Gastroesophageal sphincter (tissue), 4 donors: ENCODE measurements around the gene PDE2A. TPM values are rescaled to one million over a fixed set of nuclear protein-coding genes. Genes with fewer than 3 reads are reported as not detected.
A peak's percentile ranks its signal among the peaks of the same experiment; 100 is the strongest.

Experiments used
- ATAC-seq: fragments of 150-250 bp; one replicate; pipeline ENCODE4 v1.9.1; 2016; ENCODE audit warnings: mild to moderate bottlenecking, moderate library complexity
- H3K27ac ChIP-seq, 4 donors: fragments of 200-600 bp; sonication (generic) in 3 of 4; 1 replicate in 3 of 4; 2 replicates in 1 of 4; pipeline ENCODE4 v1.5.1; 2016 to 2019
- H3K27me3 ChIP-seq: fragments of 200-600 bp; sonication (generic); one replicate; pipeline ENCODE4 v1.5.1; 2019
- H3K36me3 ChIP-seq, 2 donors: fragments of 200-600 bp; sonication (generic); one replicate each; pipeline ENCODE4 v1.5.1; 2019; ENCODE audit warnings: control low read depth in 1 of 2
- H3K4me1 ChIP-seq, 3 donors: fragments of 200-600 bp; sonication (generic); 1 replicate in 2 of 3; 2 replicates in 1 of 3; pipeline ENCODE4 v1.5.1; 2016 to 2019; ENCODE audit warnings: control low read depth in 2 of 3
- H3K4me3 ChIP-seq, 2 donors: fragments of 200-600 bp; sonication (generic); one replicate each; pipeline ENCODE4 v1.5.1; 2019; ENCODE audit warnings: mild to moderate bottlenecking in 1 of 2, moderate library complexity in 1 of 2
- H3K9me3 ChIP-seq, 3 donors: fragments of 200-600 bp; sonication (generic); one replicate each; pipeline ENCODE4 v1.5.1; 2017 to 2019; ENCODE audit warnings: control low read depth in 2 of 3
- CTCF ChIP-seq, 4 experiments: fragments of 200-600 bp in 2 of 4; fragments of 450-650 bp in 2 of 4; sonication (generic) in 1 of 4; IDR thresholded peaks; one replicate each; pipeline ENCODE4 v1.5.1; 2017 to 2019; ENCODE audit warnings: antibody characterized with exemption in 4 of 4, mild to moderate bottlenecking in 2 of 4, moderate library complexity in 2 of 4
- EP300 ChIP-seq: sonication (generic); formaldehyde crosslinking; IDR thresholded peaks from one replicate; pipeline ENCODE4 v1.6.1; 2017; ENCODE audit warnings: antibody characterized with exemption, mild to moderate bottlenecking
- POLR2A ChIP-seq, 2 donors: fragments of 450-650 bp; IDR thresholded peaks; one replicate each; pipeline ENCODE4 v1.6.1; 2017; ENCODE audit warnings: antibody characterized with exemption in 2 of 2, mild to moderate bottlenecking in 2 of 2, moderate library complexity in 1 of 2
- POLR2AphosphoS5 ChIP-seq: sonication (generic); formaldehyde crosslinking; IDR thresholded peaks from one replicate; pipeline ENCODE4 v1.6.1; 2017; ENCODE audit warnings: antibody characterized with exemption
- WGBS, 2 donors: methylation state at CpG; one replicate each; pipeline ENCODE4 v1.1.5; 2018; ENCODE audit warnings: low coverage in 1 of 2; 5-methylcytosine and 5-hydroxymethylcytosine counted together
- total RNA-seq, 4 donors: library from RNA; depleted of rRNA; stranded (reverse); fragments of >200 nt; gene quantifications; one replicate each; pipeline ENCODE4 v1.1.0, GENCODE V29; 2016

PDE2A gene
- total RNA-seq, 4 donors from 2014 or later = 31.6 to 54.2 (median 35.4) TPM

GRCh38 chr11:72718101-72718501 is 43.9 kb upstream of the PDE2A start:
- no peak overlapping the region for H3K4me3 ChIP-seq
- peaks cover 0 to 23% of the 10 kb centered on the region in 2 donors for H3K36me3 ChIP-seq
- H3K9me3 ChIP-seq = no peaks in the 10 kb centered on the region
- TF ChIP-seq POLR2AphosphoS5 = no peak
- no peak for TF ChIP-seq CTCF (IDR thresholded peaks at IDR 0.05)
- TF ChIP-seq POLR2A (IDR thresholded peaks at IDR 0.05) = no peak
- TF ChIP-seq EP300 = no peak
- H3K27me3 ChIP-seq = no peaks in the 10 kb centered on the region
- ATAC-seq = no peak
- H3K27ac ChIP-seq = peak overlapping the region in 2 of 4 donors; percentile 51 to 82
- WGBS, 2 donors = 88 to 93% methylated on average over 3 to 7 of the region's 9 CpGs
- H3K4me1 ChIP-seq = peaks cover 0 to 90% (median 36%) of the 10 kb centered on the region in 3 donors

DNA sequence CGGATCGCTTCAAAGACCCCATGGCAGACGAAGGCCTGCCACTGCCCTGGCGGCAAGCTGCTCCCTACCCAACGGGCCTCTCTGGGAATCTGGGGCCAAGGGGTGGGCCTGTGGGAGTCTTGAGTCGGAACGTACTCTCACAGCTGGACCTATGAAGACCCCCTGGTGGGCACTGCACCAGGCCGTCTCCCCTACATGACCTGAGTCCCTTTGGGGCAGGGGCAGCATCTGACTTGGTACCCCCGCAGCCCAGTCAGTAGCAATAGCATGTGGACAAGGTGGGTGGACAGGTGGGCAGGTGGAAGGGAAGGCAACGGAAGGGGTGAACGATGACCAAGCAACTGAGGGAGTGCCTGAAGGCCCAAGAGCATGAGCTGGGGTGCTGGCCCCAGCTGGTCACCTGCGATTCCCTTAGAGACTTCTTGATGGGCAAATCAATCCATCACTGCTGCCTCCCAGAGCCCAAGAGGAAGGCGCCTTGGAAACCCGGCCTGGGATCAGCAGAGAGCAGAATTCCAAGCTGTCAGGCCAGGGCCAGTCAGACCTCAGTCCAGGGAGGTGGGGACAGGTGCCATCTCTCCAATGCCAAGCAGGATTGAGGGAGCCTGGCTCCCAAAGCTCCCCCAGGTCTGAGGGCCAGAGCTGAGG is 42.7 kb upstream of the PDE2A start:
- H3K4me1 ChIP-seq = peaks cover 0 to 93% (median 33%) of the 10 kb centered on the region in 3 donors

DNA sequence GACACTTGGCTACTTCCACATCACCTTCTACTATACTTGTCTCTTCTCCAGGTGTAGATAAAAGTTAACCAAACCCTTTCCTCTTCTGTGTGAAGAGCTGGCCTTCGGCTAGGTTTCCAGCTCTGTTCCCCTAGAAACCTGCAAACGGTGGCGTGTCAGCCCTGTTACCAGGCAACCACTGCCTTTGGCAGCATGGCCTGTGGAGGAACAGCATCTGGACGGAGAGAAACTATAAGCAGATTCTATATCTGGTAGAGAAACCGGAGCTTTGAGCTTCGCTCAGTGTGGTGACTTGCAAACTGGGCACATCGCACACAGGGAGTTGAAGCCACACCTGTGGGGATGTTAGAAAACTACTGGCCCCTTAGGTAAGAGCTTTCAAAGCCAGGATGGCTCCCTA is 42.1 kb upstream of the PDE2A start:
- peaks cover 0 to 41% of the 10 kb centered on the region in 2 donors for H3K36me3 ChIP-seq
- TF ChIP-seq POLR2AphosphoS5 (no peak), CTCF (IDR thresholded peaks at IDR 0.05) (no peak), EP300 (no peak), POLR2A (IDR thresholded peaks at IDR 0.05) (no peak)
- WGBS, 2 donors = 17 to 33% methylated on average over 1 to 3 of the region's 7 CpGs
- H3K27ac ChIP-seq = peak overlapping the region in 2 of 4 donors; percentile 14 to 26
- no peaks in the 10 kb centered on the region for H3K27me3 ChIP-seq
- no peak overlapping the region for H3K4me3 ChIP-seq
- H3K9me3 ChIP-seq = no peaks in the 10 kb centered on the region
- peaks cover 0 to 92% (median 29%) of the 10 kb centered on the region in 3 donors for H3K4me1 ChIP-seq
- ATAC-seq = no peak

More for the DNA sequence above, 42.7 kb upstream of the PDE2A start:
- Histone ChIP-seq H3K9me3 (no peaks in the 10 kb centered on the region), H3K36me3 (peaks cover 0 to 35% of the 10 kb centered on the region in 2 donors), H3K27ac (peak overlapping the region in 2 of 4 donors; percentile 14 to 26), H3K27me3 (no peaks in the 10 kb centered on the region), H3K4me3 (no peak overlapping the region)
- TF ChIP-seq POLR2AphosphoS5 = no peak
- TF ChIP-seq CTCF (IDR thresholded peaks at IDR 0.05) = no peak
- no peak for TF ChIP-seq POLR2A (IDR thresholded peaks at IDR 0.05)
- no peak for TF ChIP-seq EP300
- no peak for ATAC-seq
- WGBS, 2 donors = 59 to 87% methylated on average over 3 of the region's 14 CpGs

GRCh38 chr11:72712841-72713240 is 38.6 kb upstream of the PDE2A start:
- Histone ChIP-seq H3K27me3 (no peaks in the 10 kb centered on the region), H3K4me3 (no peak overlapping the region), H3K36me3 (peaks cover 0 to 74% of the 10 kb centered on the region in 2 donors), H3K9me3 (no peaks in the 10 kb centered on the region), H3K4me1 (peaks cover 0 to 57% (median 3%) of the 10 kb centered on the region in 3 donors), H3K27ac (peak overlapping the region in 1 of 4 donors; percentile 53)
- WGBS, 2 donors = 42% methylated on average over 3 of the region's 10 CpGs; no CpG with 5 or more reads in 1 of the 2 donors
- TF ChIP-seq POLR2AphosphoS5 (no peak), POLR2A (IDR thresholded peaks at IDR 0.05) (no peak), EP300 (no peak), CTCF (IDR thresholded peaks at IDR 0.05) (no peak)
- ATAC-seq = no peak
